GM23338 (cell line): ENCODE measurements around the gene STX4. TPM values are rescaled to one million over a fixed set of nuclear protein-coding genes. Genes with fewer than 3 reads are reported as not detected.

Source experiments
- ATAC-seq: fragments of 200-7000 bp; cut with Tn5 transposase; 3 replicates; pipeline ENCODE4 v1.9.1; 2020
- DNase-seq: peaks from one replicate; pipeline ENCODE4 v3.0.0-alpha.2; 2015; ENCODE audit warnings: low spot score
- H2AFZ ChIP-seq: fragments of 200-600 bp; sonication (generic); 2 replicates; pipeline ENCODE4 v1.8.0; 2016; ENCODE audit warnings: antibody characterized with exemption, mild to moderate bottlenecking, moderate library complexity
- H3F3A ChIP-seq: fragments of 200-600 bp; sonication (generic); replicated peaks from 2 replicates; pipeline ENCODE4 v1.8.0; 2017; ENCODE audit warnings: antibody characterized with exemption, mixed run types, low read depth
- H3K27ac ChIP-seq: fragments of 200-600 bp; sonication (generic); 2 replicates; pipeline ENCODE4 v1.6.1; 2016; ENCODE audit warnings: low read depth
- H3K27me3 ChIP-seq: fragments of 200-600 bp; sonication (generic); 2 replicates; pipeline ENCODE4 v1.8.0; 2016; ENCODE audit warnings: mild to moderate bottlenecking, mixed run types, moderate library complexity; ENCODE audit not compliant: insufficient read depth
- H3K36me3 ChIP-seq: fragments of 200-600 bp; sonication (generic); 2 replicates; pipeline ENCODE4 v1.8.0; 2016; ENCODE audit warnings: mild to moderate bottlenecking; ENCODE audit not compliant: insufficient read depth
- H3K4me1 ChIP-seq: fragments of 200-600 bp; sonication (generic); 2 replicates; pipeline ENCODE4 v1.8.0; 2016; ENCODE audit warnings: mild to moderate bottlenecking, moderate library complexity; ENCODE audit not compliant: insufficient read depth
- H3K4me2 ChIP-seq: fragments of 200-600 bp; sonication (generic); 2 replicates; pipeline ENCODE4 v1.7.1; 2017; ENCODE audit warnings: mixed run types
- H3K4me3 ChIP-seq: fragments of 200-600 bp; sonication (generic); 2 replicates; pipeline ENCODE4 v1.6.1; 2016; ENCODE audit warnings: mixed run types
- H3K79me2 ChIP-seq: fragments of 200-600 bp; sonication (generic); replicated peaks from 2 replicates; pipeline ENCODE4 v1.8.0; 2017; ENCODE audit warnings: mild to moderate bottlenecking; ENCODE audit not compliant: insufficient read depth
- H3K9me2 ChIP-seq: fragments of 200-600 bp; sonication (generic); 2 replicates; pipeline ENCODE4 v1.8.0; 2017; ENCODE audit not compliant: insufficient read depth
- H4K20me1 ChIP-seq: fragments of 200-600 bp; sonication (generic); replicated peaks from 2 replicates; pipeline ENCODE4 v1.8.0; 2017; ENCODE audit warnings: mild to moderate bottlenecking; ENCODE audit not compliant: insufficient read depth
- H3K27ac Mint-ChIP-seq: 2 replicates; pipeline ENCODE4 v1.8.0; 2020; ENCODE audit warnings: inconsistent platforms, mild to moderate bottlenecking, moderate library complexity, mixed read lengths
- H3K27me3 Mint-ChIP-seq: 3 replicates; pipeline ENCODE4 v1.8.0; 2022; ENCODE audit warnings: low read depth, mild to moderate bottlenecking, moderate library complexity, mixed read lengths, inconsistent platforms; ENCODE audit not compliant: insufficient read depth, poor library complexity
- H3K36me3 Mint-ChIP-seq: 3 replicates; pipeline ENCODE4 v1.8.0; 2021; ENCODE audit warnings: low read depth, mild to moderate bottlenecking, inconsistent platforms, moderate library complexity, mixed read lengths
- H3K4me1 Mint-ChIP-seq: 3 replicates; pipeline ENCODE4 v1.8.0; 2020; ENCODE audit warnings: mild to moderate bottlenecking, inconsistent platforms, mixed read lengths
- H3K4me3 Mint-ChIP-seq: 3 replicates; pipeline ENCODE4 v1.8.0; 2021; ENCODE audit warnings: moderate library complexity, mild to moderate bottlenecking, inconsistent platforms, mixed read lengths
- H3K9me3 Mint-ChIP-seq: 3 replicates; pipeline ENCODE4 v1.8.0; 2020; ENCODE audit warnings: moderate library complexity, mild to moderate bottlenecking, inconsistent platforms, mixed read lengths
- CREB1 ChIP-seq: fragments of 250-450 bp; sonication (Bioruptor Pico); IDR thresholded peaks from 2 replicates; pipeline ENCODE4 v1.5.0; 2020; ENCODE audit warnings: low read depth, mild to moderate bottlenecking, moderate library complexity
- EZH2 ChIP-seq: fragments of 200-600 bp; sonication (generic); IDR thresholded peaks from one replicate; pipeline ENCODE4 v1.8.0; 2017; ENCODE audit warnings: antibody characterized with exemption, mild to moderate bottlenecking, low read depth; ENCODE audit not compliant: unreplicated experiment
- EZH2phosphoT487 ChIP-seq: fragments of 200-600 bp; sonication (generic); IDR thresholded peaks from one replicate; pipeline ENCODE4 v1.8.1; 2018; ENCODE audit warnings: antibody characterized with exemption; ENCODE audit not compliant: unreplicated experiment
- JUNB ChIP-seq: IDR thresholded peaks from one replicate; pipeline ENCODE4 v1.6.1; 2016; ENCODE audit warnings: antibody characterized with exemption; ENCODE audit not compliant: unreplicated experiment
- NANOG ChIP-seq: IDR thresholded peaks from 2 replicates; pipeline ENCODE4 v1.6.1; 2016; ENCODE audit warnings: antibody characterized with exemption, borderline replicate concordance
- POLR2AphosphoS5 ChIP-seq: IDR thresholded peaks from 2 replicates; pipeline ENCODE4 v1.6.1; 2016; ENCODE audit warnings: antibody characterized with exemption, low read depth
- STAT1 ChIP-seq: IDR thresholded peaks from one replicate; pipeline ENCODE4 v1.6.1; 2016; ENCODE audit warnings: antibody characterized with exemption; ENCODE audit not compliant: unreplicated experiment
- ZNF114 ChIP-seq: fragments of 250-450 bp; sonication (Bioruptor Pico); IDR thresholded peaks from 2 replicates; pipeline ENCODE4 v1.5.0; 2020; ENCODE audit warnings: mild to moderate bottlenecking, moderate library complexity
- ZNF331 ChIP-seq: fragments of 250-450 bp; sonication (Bioruptor Pico); IDR thresholded peaks from 2 replicates; pipeline ENCODE4 v1.5.0; 2020; ENCODE audit warnings: low read depth, mild to moderate bottlenecking, moderate library complexity
- polyA plus RNA-seq: library from polyadenylated mRNA; unstranded; fragments of >200 nt; fragmentation: Nextera tagmentation; extraction: Ambion mirVana; gene quantifications from 2 replicates; pipeline ENCODE4 v1.2.1, GENCODE V29; 2016
- total RNA-seq: library from RNA; depleted of rRNA; stranded (reverse); fragments of >200 nt; shearing (Covaris generic); gene quantifications from 2 replicates; pipeline ENCODE4 v1.2.3, GENCODE V29; 2014
- TF ChIP-seq, protein P1 (sequence below): IDR thresholded peaks from one replicate; pipeline ENCODE4 v1.6.1; 2018; ENCODE audit warnings: antibody characterized with exemption; ENCODE audit not compliant: unreplicated experiment
- TF ChIP-seq, protein P2 (sequence below), 2 experiments: fragments of 200-600 bp in 1 of 2; sonication (generic) in 1 of 2; conservative IDR thresholded peaks; 2 replicates each; pipeline versions ENCODE4 v1.5.1 to v1.6.1; 2016 to 2017; ENCODE audit warnings: antibody characterized with exemption in 2 of 2, low read depth in 2 of 2, mild to moderate bottlenecking in 2 of 2, moderate library complexity in 1 of 2
- TF ChIP-seq, protein P3 (sequence below): fragments of 250-450 bp; sonication (Bioruptor Pico); IDR thresholded peaks from 2 replicates; pipeline ENCODE4 v1.5.0; 2020; ENCODE audit warnings: mild to moderate bottlenecking, moderate library complexity
- TF ChIP-seq, protein P4 (sequence below): IDR thresholded peaks from 2 replicates; pipeline ENCODE4 v1.6.1; 2016; ENCODE audit warnings: antibody characterized with exemption

STX4 gene
- total and polyA plus RNA-seq, 2 experiments from 2014 or later = 13.0 to 39.3 TPM

DNA sequence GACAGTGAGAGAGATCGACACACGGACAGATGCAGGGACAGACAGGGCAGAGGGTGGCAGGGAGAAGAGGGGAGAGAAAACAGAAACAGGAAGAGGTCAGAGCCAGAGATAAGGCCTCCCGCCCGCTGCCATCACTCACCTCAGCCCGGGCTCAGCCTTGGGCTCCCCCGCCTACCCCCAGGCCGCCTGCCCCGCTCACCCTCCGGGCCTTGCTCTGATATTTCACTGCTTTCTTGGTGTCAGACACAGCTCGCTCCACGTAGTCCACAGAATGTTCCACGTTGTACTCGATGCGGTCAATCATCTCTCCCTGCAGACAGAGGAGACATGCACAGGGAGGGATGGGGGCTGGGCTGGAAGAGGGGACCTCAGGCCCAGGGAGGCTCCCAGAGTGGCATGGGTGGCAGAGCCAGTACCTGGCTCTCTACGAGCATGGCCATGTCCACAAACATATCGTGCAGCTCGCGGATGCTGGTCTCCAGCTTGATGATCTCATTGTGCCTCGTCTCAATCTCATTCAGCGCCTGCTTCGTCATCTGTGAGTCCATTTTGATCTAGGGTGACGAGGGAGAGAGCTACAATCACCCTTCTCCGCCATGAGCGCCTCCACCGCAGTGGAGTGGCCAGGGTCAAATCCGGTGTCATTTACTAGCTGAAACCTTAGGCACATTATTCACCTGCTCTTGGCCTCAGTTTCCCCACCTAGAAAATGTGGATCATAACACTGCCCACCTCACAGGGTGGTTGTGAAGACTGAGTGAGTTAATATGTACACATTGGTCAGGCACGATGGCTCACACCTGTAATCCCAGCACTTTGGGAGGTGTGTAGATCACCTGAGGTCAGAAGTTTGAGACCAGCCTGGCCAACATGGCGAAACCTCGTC lies 40.2 kb upstream of the STX4 start:
- H3K4me3 Mint-ChIP-seq = no peak overlapping the region
- Histone ChIP-seq H4K20me1 (no peaks in the 10 kb centered on the region), H3K27me3 (no peaks in the 10 kb centered on the region), H3K4me1 (peaks cover 21% of the 10 kb centered on the region), H3K4me3 (no peak overlapping the region), H3K27ac (no peak overlapping the region), H3K9me2 (no peaks in the 10 kb centered on the region), H3K4me2 (no peak overlapping the region), H3K79me2 (no peaks in the 10 kb centered on the region), H3K36me3 (no peaks in the 10 kb centered on the region), H3F3A (peaks cover 13% of the 10 kb centered on the region; the same call in 1 of the 2 replicates), H2AFZ (no peak overlapping the region)
- DNase-seq (no peak), ATAC-seq (no peak)
- H3K36me3 Mint-ChIP-seq = no peaks in the 10 kb centered on the region
- 0 out of 2 replicates have a peak overlapping the region, but pooled peaks have one; percentile 19 for H3K27ac Mint-ChIP-seq
- no peaks in the 10 kb centered on the region for H3K9me3 Mint-ChIP-seq
- TF ChIP-seq, protein P1, sequence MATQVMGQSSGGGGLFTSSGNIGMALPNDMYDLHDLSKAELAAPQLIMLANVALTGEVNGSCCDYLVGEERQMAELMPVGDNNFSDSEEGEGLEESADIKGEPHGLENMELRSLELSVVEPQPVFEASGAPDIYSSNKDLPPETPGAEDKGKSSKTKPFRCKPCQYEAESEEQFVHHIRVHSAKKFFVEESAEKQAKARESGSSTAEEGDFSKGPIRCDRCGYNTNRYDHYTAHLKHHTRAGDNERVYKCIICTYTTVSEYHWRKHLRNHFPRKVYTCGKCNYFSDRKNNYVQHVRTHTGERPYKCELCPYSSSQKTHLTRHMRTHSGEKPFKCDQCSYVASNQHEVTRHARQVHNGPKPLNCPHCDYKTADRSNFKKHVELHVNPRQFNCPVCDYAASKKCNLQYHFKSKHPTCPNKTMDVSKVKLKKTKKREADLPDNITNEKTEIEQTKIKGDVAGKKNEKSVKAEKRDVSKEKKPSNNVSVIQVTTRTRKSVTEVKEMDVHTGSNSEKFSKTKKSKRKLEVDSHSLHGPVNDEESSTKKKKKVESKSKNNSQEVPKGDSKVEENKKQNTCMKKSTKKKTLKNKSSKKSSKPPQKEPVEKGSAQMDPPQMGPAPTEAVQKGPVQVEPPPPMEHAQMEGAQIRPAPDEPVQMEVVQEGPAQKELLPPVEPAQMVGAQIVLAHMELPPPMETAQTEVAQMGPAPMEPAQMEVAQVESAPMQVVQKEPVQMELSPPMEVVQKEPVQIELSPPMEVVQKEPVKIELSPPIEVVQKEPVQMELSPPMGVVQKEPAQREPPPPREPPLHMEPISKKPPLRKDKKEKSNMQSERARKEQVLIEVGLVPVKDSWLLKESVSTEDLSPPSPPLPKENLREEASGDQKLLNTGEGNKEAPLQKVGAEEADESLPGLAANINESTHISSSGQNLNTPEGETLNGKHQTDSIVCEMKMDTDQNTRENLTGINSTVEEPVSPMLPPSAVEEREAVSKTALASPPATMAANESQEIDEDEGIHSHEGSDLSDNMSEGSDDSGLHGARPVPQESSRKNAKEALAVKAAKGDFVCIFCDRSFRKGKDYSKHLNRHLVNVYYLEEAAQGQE = no peak
- TF ChIP-seq EZH2 (no peak), ZNF331 (no peak), CREB1 (CRISPR knock-in tag) (no peak), EZH2phosphoT487 (no peak), JUNB (no peak), NANOG (no peak), POLR2AphosphoS5 (no peak), STAT1 (no peak), ZNF114 (CRISPR knock-in tag) (no peak)
- TF ChIP-seq, protein P2, sequence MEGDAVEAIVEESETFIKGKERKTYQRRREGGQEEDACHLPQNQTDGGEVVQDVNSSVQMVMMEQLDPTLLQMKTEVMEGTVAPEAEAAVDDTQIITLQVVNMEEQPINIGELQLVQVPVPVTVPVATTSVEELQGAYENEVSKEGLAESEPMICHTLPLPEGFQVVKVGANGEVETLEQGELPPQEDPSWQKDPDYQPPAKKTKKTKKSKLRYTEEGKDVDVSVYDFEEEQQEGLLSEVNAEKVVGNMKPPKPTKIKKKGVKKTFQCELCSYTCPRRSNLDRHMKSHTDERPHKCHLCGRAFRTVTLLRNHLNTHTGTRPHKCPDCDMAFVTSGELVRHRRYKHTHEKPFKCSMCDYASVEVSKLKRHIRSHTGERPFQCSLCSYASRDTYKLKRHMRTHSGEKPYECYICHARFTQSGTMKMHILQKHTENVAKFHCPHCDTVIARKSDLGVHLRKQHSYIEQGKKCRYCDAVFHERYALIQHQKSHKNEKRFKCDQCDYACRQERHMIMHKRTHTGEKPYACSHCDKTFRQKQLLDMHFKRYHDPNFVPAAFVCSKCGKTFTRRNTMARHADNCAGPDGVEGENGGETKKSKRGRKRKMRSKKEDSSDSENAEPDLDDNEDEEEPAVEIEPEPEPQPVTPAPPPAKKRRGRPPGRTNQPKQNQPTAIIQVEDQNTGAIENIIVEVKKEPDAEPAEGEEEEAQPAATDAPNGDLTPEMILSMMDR (conservative IDR thresholded peaks at IDR 0.05; ENCODE audit: low read depth in 2 of 2) = no peak
- TF ChIP-seq, protein P3, sequence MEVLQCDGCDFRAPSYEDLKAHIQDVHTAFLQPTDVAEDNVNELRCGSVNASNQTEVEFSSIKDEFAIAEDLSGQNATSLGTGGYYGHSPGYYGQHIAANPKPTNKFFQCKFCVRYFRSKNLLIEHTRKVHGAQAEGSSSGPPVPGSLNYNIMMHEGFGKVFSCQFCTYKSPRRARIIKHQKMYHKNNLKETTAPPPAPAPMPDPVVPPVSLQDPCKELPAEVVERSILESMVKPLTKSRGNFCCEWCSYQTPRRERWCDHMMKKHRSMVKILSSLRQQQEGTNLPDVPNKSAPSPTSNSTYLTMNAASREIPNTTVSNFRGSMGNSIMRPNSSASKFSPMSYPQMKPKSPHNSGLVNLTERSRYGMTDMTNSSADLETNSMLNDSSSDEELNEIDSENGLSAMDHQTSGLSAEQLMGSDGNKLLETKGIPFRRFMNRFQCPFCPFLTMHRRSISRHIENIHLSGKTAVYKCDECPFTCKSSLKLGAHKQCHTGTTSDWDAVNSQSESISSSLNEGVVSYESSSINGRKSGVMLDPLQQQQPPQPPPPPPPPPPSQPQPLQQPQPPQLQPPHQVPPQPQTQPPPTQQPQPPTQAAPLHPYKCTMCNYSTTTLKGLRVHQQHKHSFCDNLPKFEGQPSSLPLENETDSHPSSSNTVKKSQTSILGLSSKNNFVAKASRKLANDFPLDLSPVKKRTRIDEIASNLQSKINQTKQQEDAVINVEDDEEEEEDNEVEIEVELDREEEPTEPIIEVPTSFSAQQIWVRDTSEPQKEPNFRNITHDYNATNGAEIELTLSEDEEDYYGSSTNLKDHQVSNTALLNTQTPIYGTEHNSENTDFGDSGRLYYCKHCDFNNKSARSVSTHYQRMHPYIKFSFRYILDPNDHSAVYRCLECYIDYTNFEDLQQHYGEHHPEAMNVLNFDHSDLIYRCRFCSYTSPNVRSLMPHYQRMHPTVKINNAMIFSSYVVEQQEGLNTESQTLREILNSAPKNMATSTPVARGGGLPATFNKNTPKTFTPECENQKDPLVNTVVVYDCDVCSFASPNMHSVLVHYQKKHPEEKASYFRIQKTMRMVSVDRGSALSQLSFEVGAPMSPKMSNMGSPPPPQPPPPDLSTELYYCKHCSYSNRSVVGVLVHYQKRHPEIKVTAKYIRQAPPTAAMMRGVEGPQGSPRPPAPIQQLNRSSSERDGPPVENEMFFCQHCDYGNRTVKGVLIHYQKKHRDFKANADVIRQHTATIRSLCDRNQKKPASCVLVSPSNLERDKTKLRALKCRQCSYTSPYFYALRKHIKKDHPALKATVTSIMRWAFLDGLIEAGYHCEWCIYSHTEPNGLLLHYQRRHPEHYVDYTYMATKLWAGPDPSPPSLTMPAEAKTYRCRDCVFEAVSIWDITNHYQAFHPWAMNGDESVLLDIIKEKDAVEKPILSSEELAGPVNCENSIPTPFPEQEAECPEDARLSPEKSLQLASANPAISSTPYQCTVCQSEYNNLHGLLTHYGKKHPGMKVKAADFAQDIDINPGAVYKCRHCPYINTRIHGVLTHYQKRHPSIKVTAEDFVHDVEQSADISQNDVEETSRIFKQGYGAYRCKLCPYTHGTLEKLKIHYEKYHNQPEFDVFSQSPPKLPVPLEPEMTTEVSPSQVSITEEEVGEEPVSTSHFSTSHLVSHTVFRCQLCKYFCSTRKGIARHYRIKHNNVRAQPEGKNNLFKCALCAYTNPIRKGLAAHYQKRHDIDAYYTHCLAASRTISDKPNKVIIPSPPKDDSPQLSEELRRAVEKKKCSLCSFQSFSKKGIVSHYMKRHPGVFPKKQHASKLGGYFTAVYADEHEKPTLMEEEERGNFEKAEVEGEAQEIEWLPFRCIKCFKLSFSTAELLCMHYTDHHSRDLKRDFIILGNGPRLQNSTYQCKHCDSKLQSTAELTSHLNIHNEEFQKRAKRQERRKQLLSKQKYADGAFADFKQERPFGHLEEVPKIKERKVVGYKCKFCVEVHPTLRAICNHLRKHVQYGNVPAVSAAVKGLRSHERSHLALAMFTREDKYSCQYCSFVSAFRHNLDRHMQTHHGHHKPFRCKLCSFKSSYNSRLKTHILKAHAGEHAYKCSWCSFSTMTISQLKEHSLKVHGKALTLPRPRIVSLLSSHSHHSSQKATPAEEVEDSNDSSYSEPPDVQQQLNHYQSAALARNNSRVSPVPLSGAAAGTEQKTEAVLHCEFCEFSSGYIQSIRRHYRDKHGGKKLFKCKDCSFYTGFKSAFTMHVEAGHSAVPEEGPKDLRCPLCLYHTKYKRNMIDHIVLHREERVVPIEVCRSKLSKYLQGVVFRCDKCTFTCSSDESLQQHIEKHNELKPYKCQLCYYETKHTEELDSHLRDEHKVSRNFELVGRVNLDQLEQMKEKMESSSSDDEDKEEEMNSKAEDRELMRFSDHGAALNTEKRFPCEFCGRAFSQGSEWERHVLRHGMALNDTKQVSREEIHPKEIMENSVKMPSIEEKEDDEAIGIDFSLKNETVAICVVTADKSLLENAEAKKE (CRISPR knock-in tag) = no peak
- TF ChIP-seq, protein P4, sequence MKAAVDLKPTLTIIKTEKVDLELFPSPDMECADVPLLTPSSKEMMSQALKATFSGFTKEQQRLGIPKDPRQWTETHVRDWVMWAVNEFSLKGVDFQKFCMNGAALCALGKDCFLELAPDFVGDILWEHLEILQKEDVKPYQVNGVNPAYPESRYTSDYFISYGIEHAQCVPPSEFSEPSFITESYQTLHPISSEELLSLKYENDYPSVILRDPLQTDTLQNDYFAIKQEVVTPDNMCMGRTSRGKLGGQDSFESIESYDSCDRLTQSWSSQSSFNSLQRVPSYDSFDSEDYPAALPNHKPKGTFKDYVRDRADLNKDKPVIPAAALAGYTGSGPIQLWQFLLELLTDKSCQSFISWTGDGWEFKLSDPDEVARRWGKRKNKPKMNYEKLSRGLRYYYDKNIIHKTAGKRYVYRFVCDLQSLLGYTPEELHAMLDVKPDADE = no peak
- H3K4me1 Mint-ChIP-seq = peaks cover 12% of the 10 kb centered on the region
- peaks cover 16% of the 10 kb centered on the region for H3K27me3 Mint-ChIP-seq
